WI38 (cell line): Measurements from ENCODE around the gene SPATA20.

Source experiments
- H3K4me3 ChIP-seq: 2 replicates; pipeline ENCODE4 v1.5.1; 2011; ENCODE audit warnings: low read depth, mild to moderate bottlenecking, control low read depth, low read length
- CTCF ChIP-seq: IDR thresholded peaks from 2 replicates; pipeline ENCODE4 v1.5.1; 2012; ENCODE audit warnings: low read depth, mild to moderate bottlenecking, control low read depth, low read length

The SPATA20 gene

GRCh38 chr17:50585346-50585745 lies 38.4 kb downstream of the SPATA20 start:
- H3K4me3 ChIP-seq, result no peak overlapping the region
- TF ChIP-seq CTCF, result no peak

- H3K4me3 ChIP-seq, result no peak overlapping the region
- TF ChIP-seq CTCF, result no peak
Observed at GRCh38 chr17:50585891-50586290, 38.9 kb downstream of the SPATA20 start.

GRCh38 chr17:50586421-50587247 lies 39.7 kb downstream of the SPATA20 start:
- TF ChIP-seq CTCF, result no peak
- no peak overlapping the region for H3K4me3 ChIP-seq

GRCh38 chr17:50587571-50587970 lies 40.6 kb downstream of the SPATA20 start:
- no peak for TF ChIP-seq CTCF
- no peak overlapping the region for H3K4me3 ChIP-seq

GRCh38 chr17:50588391-50589049 lies 41.5 kb downstream of the SPATA20 start:
- H3K4me3 ChIP-seq, result no peak overlapping the region
- TF ChIP-seq CTCF, result no peak

- H3K4me3 ChIP-seq, result no peak overlapping the region
- no peak for TF ChIP-seq CTCF
Observed at GRCh38 chr17:50589095-50589705, 42.2 kb downstream of the SPATA20 start.
